Measurements from ENCODE around the gene ALG1.
"Not testable (repeated sequence)": the region's sequence is repeated elsewhere in the genome, so short reads cannot be mapped to it uniquely, and the experiment has no call there.

ALG1 gene

DNA sequence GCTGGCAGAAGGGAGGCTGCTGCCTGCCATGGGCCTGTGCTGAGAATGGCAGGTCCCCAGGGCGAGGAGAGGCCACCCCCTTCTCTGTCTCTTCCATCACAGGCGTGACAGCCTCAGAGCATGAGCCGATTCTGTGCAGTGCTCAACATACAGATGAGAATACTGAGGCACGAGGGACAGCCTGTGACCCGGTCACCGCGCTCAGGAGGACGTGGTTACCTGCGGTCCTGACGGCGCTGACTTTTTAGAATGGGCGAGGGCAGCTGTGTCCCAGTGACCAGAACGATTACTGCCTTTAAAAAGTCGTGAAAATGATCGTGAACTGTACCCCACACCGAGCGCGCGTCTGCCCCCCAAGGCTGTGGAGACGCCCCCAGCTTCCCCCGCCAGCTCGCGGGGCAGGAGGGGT is 25.4 kb downstream of the ALG1 start:
- DNase-seq (ENCODE audit: low read depth in 2 of 2, low spot score in 1 of 2), result peak in 1 of 2 donors; percentile 6

DNA sequence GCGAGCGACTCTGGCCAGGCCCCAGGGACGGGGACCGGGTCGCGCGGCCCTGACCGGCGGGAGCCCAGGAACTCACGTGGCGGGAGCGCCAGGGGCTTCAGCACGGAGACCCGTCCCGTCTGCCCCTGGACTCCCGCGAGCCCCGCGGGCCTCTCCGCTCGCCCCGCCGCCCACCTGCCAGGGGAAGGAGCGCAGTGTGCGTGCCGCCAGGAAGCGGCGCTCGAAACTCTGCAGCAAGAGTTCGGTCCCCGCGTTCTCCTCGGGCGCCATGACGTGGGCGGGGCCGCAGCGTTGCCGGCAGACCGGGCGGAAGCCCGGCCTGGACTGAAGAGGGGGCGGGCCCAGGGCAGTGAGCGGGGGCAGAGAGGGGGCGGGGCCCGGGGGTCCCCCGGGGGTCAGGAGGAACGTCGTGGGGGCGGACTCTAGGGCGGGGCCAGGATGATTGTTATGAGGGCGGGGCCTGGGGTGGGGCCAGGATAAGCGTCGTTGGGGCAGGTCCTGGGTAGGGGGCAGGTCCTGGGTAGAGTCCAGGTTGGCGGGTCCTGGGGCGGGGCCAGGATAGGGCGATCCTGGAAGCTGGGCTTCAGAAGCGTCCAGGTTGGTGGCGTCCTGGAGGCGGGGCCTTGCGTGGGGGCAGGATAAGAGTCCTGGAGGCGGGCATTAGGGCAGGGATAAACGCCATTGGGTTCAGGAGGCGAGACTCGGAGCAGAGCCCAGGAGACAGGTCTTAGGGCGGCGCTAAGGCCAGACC is 26.0 kb downstream of the ALG1 start, which contains the start of gene EEF2KMT:
Gene EEF2KMT (minus strand): TSS at position 326 of the 751 bp plus-strand sequence. CDS start 56 bp downstream, at position 270.
- peak; percentile 76 to 87 for DNase-seq (ENCODE audit: low read depth in 2 of 2, low spot score in 1 of 2)

GRCh38 chr16:5098221-5099159 is 26.8 kb downstream of the ALG1 start:
- DNase-seq (ENCODE audit: low read depth in 2 of 2, low spot score in 1 of 2), result peak; percentile 94

GRCh38 chr16:5099174-5099573 is 27.5 kb downstream of the ALG1 start:
- DNase-seq (ENCODE audit: low read depth in 2 of 2, low spot score in 1 of 2), result not testable (repeated sequence)

- DNase-seq (ENCODE audit: low read depth in 2 of 2, low spot score in 1 of 2), result not testable (repeated sequence)
These were observed 31.8 kb downstream of the ALG1 start for GRCh38 chr16:5103296-5104032.

DNA sequence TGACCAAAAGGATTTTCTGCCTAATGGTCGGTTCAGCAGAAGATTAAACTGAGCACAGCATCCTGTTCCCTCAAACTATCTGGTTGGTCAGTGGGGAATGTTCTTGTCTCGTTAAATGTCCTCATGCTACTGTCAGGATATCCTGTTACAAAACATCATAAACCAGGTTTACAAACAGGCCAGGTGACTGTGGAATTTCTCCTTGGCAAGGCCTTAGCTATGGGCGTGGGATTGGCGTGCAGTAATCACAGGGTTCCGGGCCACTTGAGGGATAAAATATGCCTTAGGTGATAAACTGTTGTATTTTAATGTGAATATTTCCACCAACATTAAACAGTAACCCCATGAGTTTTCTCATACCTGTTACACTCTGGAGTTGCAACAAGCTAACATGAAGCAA is 33.4 kb downstream of the ALG1 start:
- DNase-seq (ENCODE audit: low read depth in 2 of 2, low spot score in 1 of 2), result not testable (repeated sequence)

DNA sequence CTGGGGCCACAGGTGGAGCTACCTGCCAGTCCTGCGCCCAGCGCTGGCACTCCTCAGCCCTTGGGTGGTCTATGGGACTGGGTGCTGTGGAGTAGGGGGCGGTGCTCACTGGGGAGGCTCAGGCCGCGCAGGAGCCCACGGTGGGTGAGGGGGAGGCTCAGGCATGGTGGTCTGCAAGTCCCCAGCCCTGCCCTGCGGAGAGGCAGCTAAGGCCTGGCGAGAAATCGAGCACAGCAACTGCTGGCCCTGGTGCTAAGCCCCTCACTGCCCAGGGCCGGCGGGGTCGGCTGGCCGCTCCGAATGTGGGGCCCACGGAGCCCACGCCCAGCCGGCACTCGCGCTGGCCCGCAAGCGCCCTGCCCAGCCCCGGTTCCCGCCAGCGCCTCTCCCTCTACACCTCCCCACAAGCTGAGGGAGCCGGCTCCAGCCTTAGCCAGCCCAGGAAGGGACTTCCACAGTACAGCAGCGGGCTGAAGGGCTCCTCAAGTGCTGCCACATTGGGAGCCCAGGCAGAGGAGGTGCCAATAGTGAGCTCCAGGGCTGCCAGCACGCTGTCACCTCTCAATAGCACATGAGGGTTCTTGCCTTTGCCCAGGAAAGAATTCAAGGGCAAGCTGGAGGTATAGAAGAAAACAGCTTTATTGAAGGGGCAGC is 37.0 kb downstream of the ALG1 start:
- DNase-seq (ENCODE audit: low read depth in 2 of 2, low spot score in 1 of 2), result no peak

DNA sequence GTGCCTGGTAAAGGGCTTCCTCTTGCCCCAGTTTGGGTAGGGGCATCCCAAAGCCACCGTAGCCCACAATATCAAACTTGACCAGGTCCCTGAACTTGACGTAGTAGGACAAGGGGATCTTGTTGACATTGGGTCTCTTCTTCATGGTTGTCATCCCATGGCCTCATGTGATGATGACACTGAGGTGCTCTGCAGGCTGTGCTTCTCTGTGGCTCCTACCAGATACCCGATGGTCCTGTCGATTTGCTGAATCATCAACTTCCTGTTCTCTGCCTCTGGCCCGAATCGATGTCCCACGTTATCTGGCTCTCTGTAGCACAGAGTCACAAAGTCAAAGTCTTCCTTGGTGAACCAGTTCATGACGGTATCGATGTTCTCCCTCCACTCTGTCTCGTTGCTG is 39.3 kb downstream of the ALG1 start:
- not testable (repeated sequence) for DNase-seq (ENCODE audit: low read depth in 2 of 2, low spot score in 1 of 2)

DNA sequence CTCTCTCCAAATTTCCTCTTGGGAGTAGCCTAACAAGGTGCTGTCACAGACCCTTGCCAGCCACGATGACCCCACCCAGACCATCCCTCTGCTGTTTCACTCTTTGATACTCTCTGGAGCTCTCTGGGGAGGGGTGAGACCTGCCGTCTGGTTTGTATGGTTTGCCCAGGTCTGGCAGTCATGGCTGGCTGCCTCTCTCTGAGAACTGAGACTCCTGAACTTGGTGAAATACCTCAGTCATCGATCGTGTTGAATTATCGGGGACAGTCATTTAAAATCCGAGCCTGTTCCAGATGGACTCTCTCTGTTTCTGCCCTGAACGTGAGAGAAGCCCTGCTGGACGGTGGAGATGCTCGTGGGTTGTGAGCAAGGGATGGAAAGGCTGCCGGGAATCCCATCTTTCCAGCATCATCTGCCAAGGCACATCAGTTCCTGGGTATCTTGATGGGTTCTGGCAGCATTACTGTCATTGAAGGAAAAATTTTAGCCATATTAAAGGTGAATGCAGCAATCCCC is 45.2 kb downstream of the ALG1 start:
- not testable (repeated sequence) for DNase-seq (ENCODE audit: low read depth in 2 of 2, low spot score in 1 of 2)

DNA sequence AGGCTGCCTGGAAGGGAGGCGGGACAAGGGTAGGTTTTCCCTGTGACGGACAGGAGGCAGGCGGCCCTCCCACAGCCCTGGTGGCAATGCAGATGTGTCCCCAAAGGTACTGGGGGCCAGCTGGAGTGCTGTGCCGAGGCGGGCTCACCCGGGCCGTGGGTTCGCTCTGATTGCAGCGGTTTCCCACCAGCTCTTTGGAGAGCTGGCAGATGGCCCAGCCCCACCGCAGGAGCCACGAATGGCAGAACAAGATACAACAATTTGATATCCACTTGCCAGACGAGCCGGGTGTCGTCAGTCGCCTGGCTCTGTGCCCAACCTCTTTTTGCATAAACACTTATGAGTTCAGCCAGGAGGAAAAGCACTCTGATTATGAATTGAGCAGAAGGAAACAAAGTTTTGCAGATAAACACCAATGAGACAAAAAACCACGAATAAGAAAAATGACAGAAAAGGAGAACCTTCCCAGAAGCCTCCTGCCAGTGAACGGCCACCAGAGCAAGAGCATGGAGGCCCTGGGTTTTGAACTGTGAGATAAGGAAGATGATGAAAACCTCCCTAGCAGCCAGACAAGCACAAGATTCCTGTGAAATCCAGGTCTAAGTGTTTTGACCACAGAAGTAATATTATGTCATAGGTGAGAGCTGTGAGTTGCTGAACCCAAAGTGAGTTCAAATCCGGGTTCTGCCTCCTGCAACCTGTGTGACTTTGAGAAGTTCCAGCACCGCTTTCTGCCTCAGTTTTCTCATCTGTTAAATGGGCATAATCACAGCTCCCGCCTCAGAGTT is 45.9 kb downstream of the ALG1 start:
- peak in 1 of 2 donors; percentile 10 for DNase-seq (ENCODE audit: low read depth in 2 of 2, low spot score in 1 of 2)

DNA sequence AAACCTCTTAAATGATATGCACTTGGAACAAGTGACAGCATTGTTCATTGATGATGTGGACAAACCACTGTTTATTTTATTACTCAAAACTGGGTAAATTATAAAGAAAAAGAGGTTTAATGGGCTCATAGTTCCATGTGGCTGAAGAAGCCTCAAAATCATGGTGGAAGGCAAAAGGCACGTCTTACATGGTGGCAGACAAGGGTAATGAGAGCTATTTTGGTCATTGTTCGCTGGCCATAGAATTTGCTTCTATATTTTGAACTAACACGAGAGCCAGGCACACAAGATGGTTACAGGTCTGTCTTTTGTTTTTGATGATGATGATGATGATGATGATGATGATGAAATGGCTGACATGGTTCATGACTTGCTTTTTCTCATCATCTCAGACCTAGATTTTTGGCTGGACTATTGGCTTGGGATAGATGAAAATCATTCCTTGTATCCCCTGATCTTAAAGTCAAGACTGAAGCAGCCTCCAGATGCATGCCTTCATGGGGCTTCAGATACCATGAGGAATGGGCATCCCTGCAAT is 59.9 kb downstream of the ALG1 start:
- DNase-seq (ENCODE audit: low read depth in 2 of 2, low spot score in 1 of 2), result not testable (repeated sequence)

DNA sequence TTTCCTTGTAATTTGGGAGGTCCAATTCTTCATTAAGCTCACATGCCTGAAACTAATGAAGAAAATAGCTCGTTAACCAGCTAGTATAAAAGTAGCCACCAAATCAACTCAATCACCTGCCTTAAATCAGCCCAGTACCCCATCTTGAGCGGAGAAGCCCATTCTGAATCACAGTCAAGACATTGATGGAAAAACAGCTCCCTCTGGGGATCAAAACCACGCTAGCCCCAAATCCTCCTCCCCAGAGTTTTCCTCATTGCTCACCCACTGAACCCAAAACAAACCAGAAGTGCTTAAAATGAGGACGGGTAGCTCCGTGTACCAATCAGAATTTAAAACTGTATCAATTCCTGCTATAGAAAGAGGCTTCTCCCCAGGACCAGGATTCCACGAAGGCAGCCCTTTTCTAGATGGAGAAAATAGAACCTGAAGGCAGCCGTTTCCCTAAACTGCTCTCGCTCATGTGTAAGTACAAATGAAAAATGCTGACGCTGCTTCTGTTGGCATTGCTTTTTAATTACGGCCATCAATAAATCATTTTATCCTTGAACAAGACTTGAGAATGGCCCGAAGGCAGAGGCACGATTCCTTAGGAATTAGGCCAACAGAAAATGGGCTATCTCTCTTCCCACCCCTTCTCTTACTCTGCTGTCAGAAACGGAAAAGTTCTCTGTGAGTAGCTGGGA is 61.4 kb downstream of the ALG1 start:
- not testable (repeated sequence) for DNase-seq (ENCODE audit: low read depth in 2 of 2, low spot score in 1 of 2)

DNA sequence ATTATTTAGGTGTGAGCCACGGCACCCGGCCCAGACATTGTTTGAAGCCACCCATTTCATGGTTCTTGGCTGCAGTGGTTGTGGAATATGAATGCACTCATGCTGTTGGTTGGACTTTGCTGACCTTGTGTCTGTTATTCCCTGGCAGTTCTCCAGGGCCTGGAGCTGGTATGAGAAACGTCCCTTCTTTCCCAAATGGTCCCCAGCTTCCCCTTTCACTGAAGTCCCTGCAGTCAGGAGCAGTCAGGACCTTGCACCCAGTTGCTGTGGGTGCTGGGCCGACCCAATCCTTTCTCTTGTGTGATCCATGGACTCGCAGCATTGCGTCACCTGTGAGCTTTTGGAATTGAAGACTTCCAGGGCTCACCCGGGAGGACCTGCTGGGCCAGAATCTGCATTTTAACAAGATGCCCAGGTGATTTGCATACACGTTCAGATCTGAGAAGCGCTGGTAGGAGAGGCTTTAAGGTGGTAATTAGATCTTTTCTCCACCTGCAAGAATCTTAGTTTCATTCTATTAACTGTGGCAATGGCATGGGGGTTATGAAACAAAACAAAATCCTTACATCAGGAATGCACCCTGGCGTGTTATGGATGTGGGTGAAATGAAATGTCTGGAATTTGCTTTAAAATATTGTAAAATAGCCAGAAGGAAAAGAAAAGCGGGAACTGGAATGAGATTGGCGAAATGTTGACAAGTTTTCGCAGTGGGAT is 63.3 kb downstream of the ALG1 start:
- DNase-seq (ENCODE audit: low read depth in 2 of 2, low spot score in 1 of 2), result not testable (repeated sequence)

Measured in stimulated activated CD8-positive, alpha-beta memory T cell treated with anti-CD3 and anti-CD28 coated beads, Interleukin-4, amount 100 ng/mL, for 4 hours (primary cell).